K562 (cell line): Measurements from ENCODE around the gene SUMF1. TPM values are rescaled to one million over a fixed set of nuclear protein-coding genes. Genes with fewer than 3 reads are reported as not detected.

Experiments used
- ATAC-seq: fragments of 200-7000 bp; cut with Tn5 transposase; 3 replicates; pipeline ENCODE4 v1.9.1; 2020; ENCODE audit warnings: moderate library complexity
- BruUV-seq: library from RNA; stranded (reverse); fragments of 400-500 nt; replicated peaks from 2 replicates; lab custom pipeline; 2021; lab: Mats Ljungman, UMichigan
- CTCF ChIA-PET: fragments of 300-600 bp; formaldehyde crosslinking; extraction: SDS; loops from one replicate; lab custom pipeline; 2021; ENCODE audit warnings: low intra/inter-chr PET ratio; lab: Yijun Ruan, JAX
- POLR2A ChIA-PET: fragments of 300-600, 350-650 bp; sonication (Branson Sonifier 250); formaldehyde crosslinking; extraction: SDS; loops from one replicate; lab custom pipeline; 2021; ENCODE audit warnings: antibody characterized with exemption, inconsistent platforms; lab: Yijun Ruan, JAX
- DNase-seq, 4 experiments: peaks; one replicate each; pipeline versions ENCODE4 v3.0.0 to v3.0.0-alpha.2; 2011 to 2018; ENCODE audit warnings: low spot score in 3 of 4, mixed read lengths in 3 of 4; ENCODE audit errors: extremely low read depth in 1 of 4
- FAIRE-seq: peaks from 2 replicates; lab custom pipeline; 2011; peaks lifted over from hg19 to GRCh38; lab: Jason Lieb, UNC
- H2AFZ ChIP-seq: 2 replicates; pipeline ENCODE4 v1.6.0; 2011; ENCODE audit warnings: low read depth, low read length, control low read depth, inconsistent platforms
- H3K27ac ChIP-seq: fragments of 200-600 bp; 3 replicates; pipeline ENCODE4 v1.8.0; 2011; ENCODE audit warnings: low read depth, mild to moderate bottlenecking, control low read depth, inconsistent platforms, low read length, moderate library complexity, mixed read lengths; ENCODE audit errors: extremely low read depth
- H3K27me3 ChIP-seq, 2 experiments: fragments of 300-600 bp in 1 of 2; 2 replicates in 1 of 2; 3 replicates in 1 of 2; pipeline versions ENCODE4 v1.6.0 to v1.8.0; 2011; ENCODE audit warnings: inconsistent platforms in 2 of 2, low read length in 2 of 2, mild to moderate bottlenecking in 1 of 2, mixed read lengths in 1 of 2, moderate library complexity in 1 of 2; ENCODE audit not compliant: control insufficient read depth in 2 of 2, insufficient read depth in 2 of 2
- H3K36me3 ChIP-seq: fragments of 300-600 bp; 3 replicates; pipeline ENCODE4 v1.8.0; 2011; ENCODE audit warnings: mild to moderate bottlenecking, low read length, inconsistent platforms; ENCODE audit not compliant: control insufficient read depth, insufficient read depth
- H3K4me1 ChIP-seq, 2 experiments: fragments of 200-600 bp in 1 of 2; replicated peaks in 1 of 2; 2 replicates in 1 of 2; 3 replicates in 1 of 2; pipeline versions ENCODE4 v1.5.1 to v1.8.0; 2011; ENCODE audit warnings: inconsistent platforms in 2 of 2, low read length in 2 of 2, mild to moderate bottlenecking in 1 of 2, mixed read lengths in 1 of 2, moderate library complexity in 1 of 2; ENCODE audit not compliant: control insufficient read depth in 2 of 2, insufficient read depth in 2 of 2
- H3K4me2 ChIP-seq: 2 replicates; pipeline ENCODE4 v1.6.1; 2011; ENCODE audit warnings: low read length, control low read depth, inconsistent platforms, mixed read lengths; ENCODE audit not compliant: insufficient read depth
- H3K4me3 ChIP-seq: fragments of 200-600 bp; sonication (generic), shearing (Covaris generic); 2 replicates; pipeline ENCODE4 v1.5.1; 2016; ENCODE audit warnings: control low read depth, inconsistent platforms
- H3K79me2 ChIP-seq: fragments of 200-600 bp; 3 replicates; pipeline ENCODE4 v1.8.0; 2011; ENCODE audit warnings: low read length, inconsistent platforms; ENCODE audit not compliant: control insufficient read depth, insufficient read depth
- H3K9ac ChIP-seq, 2 experiments: 2 replicates each; pipeline versions ENCODE4 v1.6.0 to v1.6.1; 2011; ENCODE audit warnings: low read depth in 2 of 2, low read length in 2 of 2, control low read depth in 1 of 2, inconsistent platforms in 1 of 2, mild to moderate bottlenecking in 1 of 2, mixed read lengths in 1 of 2; ENCODE audit not compliant: insufficient read depth in 1 of 2
- H3K9me1 ChIP-seq: one replicate; pipeline ENCODE4 v1.6.0; 2011; ENCODE audit warnings: inconsistent platforms, mild to moderate bottlenecking, low read length, moderate library complexity; ENCODE audit not compliant: control insufficient read depth, insufficient read depth
- H3K9me3 ChIP-seq: replicated peaks from 2 replicates; pipeline ENCODE4 v1.5.1; 2011; ENCODE audit warnings: low read depth, low read length, inconsistent platforms; ENCODE audit not compliant: control insufficient read depth, insufficient read depth
- H4K20me1 ChIP-seq: replicated peaks from 2 replicates; pipeline ENCODE4 v1.6.1; 2011; ENCODE audit warnings: low read length, inconsistent platforms, mixed read lengths; ENCODE audit not compliant: control insufficient read depth, insufficient read depth
- ARID1B ChIP-seq: fragments of 450-650 bp; IDR thresholded peaks from 2 replicates; pipeline ENCODE4 v1.6.1; 2016; ENCODE audit warnings: antibody characterized with exemption, mild to moderate bottlenecking, inconsistent platforms
- E4F1 ChIP-seq: fragments of 250-450 bp; sonication (Bioruptor Pico); IDR thresholded peaks from 2 replicates; pipeline ENCODE4 v1.5.0; 2021; ENCODE audit warnings: mild to moderate bottlenecking, borderline replicate concordance
- GATAD2B ChIP-seq: fragments of 450-650 bp; IDR thresholded peaks from 2 replicates; pipeline ENCODE4 v1.6.1; 2017; ENCODE audit warnings: mild to moderate bottlenecking, borderline replicate concordance
- HBP1 ChIP-seq: fragments of 450-650 bp; formaldehyde crosslinking; IDR thresholded peaks from 2 replicates; pipeline ENCODE4 v1.4.0; 2022; ENCODE audit warnings: missing genetic modification characterization
- IRF2 ChIP-seq: sonication (generic); formaldehyde crosslinking; IDR thresholded peaks from 2 replicates; pipeline ENCODE4 v1.8.1; 2022; ENCODE audit warnings: mild to moderate bottlenecking, missing genetic modification reagents
- PATZ1 ChIP-seq: fragments of 250-450 bp; sonication (Bioruptor Pico); IDR thresholded peaks from 2 replicates; pipeline ENCODE4 v1.5.0; 2020; ENCODE audit warnings: mild to moderate bottlenecking, borderline replicate concordance
- POLR2B ChIP-seq: fragments of 450-650 bp; IDR thresholded peaks from 2 replicates; pipeline ENCODE4 v1.6.1; 2018; ENCODE audit warnings: low read depth; ENCODE audit not compliant: partially characterized antibody
- POLR2G ChIP-seq: fragments of 200-400 bp; formaldehyde crosslinking; IDR thresholded peaks from 2 replicates; pipeline ENCODE4 v1.6.1; 2017; ENCODE audit warnings: low read depth, mild to moderate bottlenecking, antibody characterized with exemption, low read length, moderate library complexity
- ZBTB11 ChIP-seq, 3 experiments: fragments of 200-800 bp in 1 of 3; fragments of 250-450 bp in 1 of 3; fragments of 450-650 bp in 1 of 3; sonication (Bioruptor Pico) in 1 of 3; sonication (Bioruptor generic) in 1 of 3; formaldehyde crosslinking in 1 of 3; IDR thresholded peaks; 2 replicates each; pipeline versions ENCODE4 v1.6.1 to v1.8.0; 2016 to 2022; ENCODE audit warnings: mild to moderate bottlenecking in 2 of 3, missing genetic modification characterization in 2 of 3, missing compliant biosample characterization in 1 of 3, moderate library complexity in 1 of 3
- ZC3H4 ChIP-seq: sonication (generic); formaldehyde crosslinking; IDR thresholded peaks from 2 replicates; pipeline ENCODE4 v1.9.0; 2021; ENCODE audit warnings: missing genetic modification reagents, borderline replicate concordance
- ZNF174 ChIP-seq: fragments of 250-450 bp; sonication (Bioruptor Pico); IDR thresholded peaks from 2 replicates; pipeline ENCODE4 v1.4.0; 2020; ENCODE audit warnings: mild to moderate bottlenecking
- ZNF224 ChIP-seq: sonication (generic); formaldehyde crosslinking; IDR thresholded peaks from 2 replicates; pipeline ENCODE4 v1.8.0; 2022; ENCODE audit warnings: mild to moderate bottlenecking, missing genetic modification reagents
- whole genome bisulfite sequencing: fragments of 100-300 bp; shearing (Covaris generic); methylation state at CpG from one replicate; pipeline ENCODE4 v1.1.6; 2016; ENCODE audit warnings: low coverage, mixed read lengths; ENCODE audit not compliant: insufficient coverage; ENCODE audit errors: missing lambda C conversion rate; 5-methylcytosine and 5-hydroxymethylcytosine counted together
- in situ Hi-C: fragments of 300-500 bp; cut with MboI; formaldehyde crosslinking; loops from 4 replicates; pipeline ENCODE4 v1.15.0; 2018; ENCODE audit warnings: inconsistent platforms, mixed read lengths
- intact Hi-C: fragments of 100-400 bp; cut with micrococcal nuclease; formaldehyde crosslinking; loops from 2 replicates; pipeline ENCODE4 v1.14.2; 2022
- polyA plus RNA-seq, 8 experiments: library from polyadenylated mRNA; depleted of rRNA in 4 of 8; stranded (reverse) in 5 of 8; unstranded in 3 of 8; fragments of >200 nt; fragmentation: Nextera tagmentation in 2 of 8; fragmentation: Illumina TruSeq in 1 of 8; extraction: Ambion mirVana in 2 of 8; extraction: Trizol in 1 of 8; gene quantifications; 2 replicates each; pipeline versions ENCODE4 v1.2.1 to v1.2.3, GENCODE V29; 2011 to 2014; ENCODE audit warnings: inconsistent platforms in 1 of 8, missing spikeins in 1 of 8
- total RNA-seq, 7 experiments: library from RNA; depleted of rRNA in 6 of 7; stranded (reverse); fragments of >200 nt in 6 of 7; fragmentation: Illumina TruSeq in 2 of 7; extraction: Trizol in 2 of 7; gene quantifications; 2 replicates each; pipeline versions ENCODE4 v1.2.1 to v1.2.3, GENCODE V29; 2011 to 2021; ENCODE audit warnings: low replicate concordance in 1 of 7

SUMF1 gene
- total and polyA plus RNA-seq, 9 of the 15 experiments (the other 6 are each of a cell fraction or from before 2014, with no cell fraction given): 1.3 to 7.4 (median 4.2) TPM

DNA sequence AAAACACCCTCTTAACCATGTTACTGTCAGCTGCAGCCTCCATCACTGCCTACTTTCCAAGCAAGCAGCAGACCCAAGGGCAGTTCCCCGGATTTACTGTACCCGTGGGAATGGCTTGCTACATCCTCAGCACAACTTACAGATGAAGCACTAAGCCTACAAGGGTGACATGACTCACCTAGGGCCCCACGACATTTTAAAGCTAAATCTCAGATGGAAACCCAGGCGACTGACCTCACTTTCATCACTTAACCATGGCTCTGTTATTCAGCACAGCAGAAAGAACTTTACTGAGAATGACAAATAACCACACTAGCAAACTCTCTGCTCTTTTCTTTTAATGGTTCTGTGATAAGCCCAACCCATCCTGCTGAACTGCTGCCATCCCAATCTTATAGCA is 65.6 kb downstream of the SUMF1 start:
- FAIRE-seq: no peak
- no peaks in the 10 kb centered on the region for H3K27me3 ChIP-seq
- no peak overlapping the region for H3K27ac ChIP-seq
- intact Hi-C loops (no loop called here), in situ Hi-C loops (no loop called here)
- H2AFZ ChIP-seq: no peak overlapping the region
- H3K4me2 ChIP-seq: no peak overlapping the region
- H3K9me1 ChIP-seq: no peaks in the 10 kb centered on the region
- ChIA-PET POLR2A (no interaction called here), CTCF (no interaction called here)
- H3K79me2 ChIP-seq: no peaks in the 10 kb centered on the region
- ATAC-seq: no peak
- no peaks in the 10 kb centered on the region for H3K36me3 ChIP-seq
- no peak for DNase-seq
- no peaks in the 10 kb centered on the region for H3K9me3 ChIP-seq
- H3K4me3 ChIP-seq: no peak overlapping the region
- no TSS peak for BruUV-seq
- H3K4me1 ChIP-seq: peaks cover 0 to 5% of the 10 kb centered on the region in 2 experiments; a peak in 2 of 5 replicates
- WGBS: 18% methylated on average over 4 of the region's 4 CpGs
- H3K9ac ChIP-seq: no peak overlapping the region
- H4K20me1 ChIP-seq: no peaks in the 10 kb centered on the region
- no peak for TF ChIP-seq ZC3H4 (CRISPR knock-in tag)
- TF ChIP-seq E4F1 (CRISPR knock-in tag): no peak
- TF ChIP-seq ZNF174: no peak
- TF ChIP-seq ZBTB11 (CRISPR knock-in tag; IDR thresholded peaks at IDR 0.05): no peak
- TF ChIP-seq IRF2: no peak
- TF ChIP-seq POLR2B: no peak
- no peak for TF ChIP-seq ZNF224
- no peak for TF ChIP-seq ARID1B
- no peak for TF ChIP-seq PATZ1 (CRISPR knock-in tag)
- no peak for TF ChIP-seq GATAD2B
- no peak for TF ChIP-seq HBP1 (CRISPR knock-in tag)
- no peak for TF ChIP-seq POLR2G
